K562 (cell line): ENCODE measurements around the gene PPP4R1. TPM values are rescaled to one million over a fixed set of nuclear protein-coding genes. Genes with fewer than 3 reads are reported as not detected.
A peak's percentile ranks its signal among the peaks of the same experiment; 100 is the strongest.

ENCODE experiments used
- HNRNPUL1 ChIP-seq: fragments of 200-400 bp; formaldehyde crosslinking; IDR thresholded peaks from 2 replicates; pipeline ENCODE4 v1.6.1; 2017; ENCODE audit warnings: low read length
- MAFK ChIP-seq: IDR thresholded peaks from 2 replicates; pipeline ENCODE4 v1.6.1; 2011; ENCODE audit warnings: low read length, improper control_type of control experiment
- MNT ChIP-seq, 2 experiments: fragments of 450-650 bp; conservative IDR thresholded peaks; 2 replicates each; pipeline ENCODE4 v1.6.1; 2017; ENCODE audit warnings: mild to moderate bottlenecking in 2 of 2, moderate library complexity in 2 of 2
- PURB ChIP-seq: sonication (generic); formaldehyde crosslinking; IDR thresholded peaks from 2 replicates; pipeline ENCODE4 v1.9.0; 2021; ENCODE audit warnings: low read depth, mild to moderate bottlenecking, missing genetic modification reagents
- RBFOX2 ChIP-seq: fragments of 200-400 bp; formaldehyde crosslinking; IDR thresholded peaks from 2 replicates; pipeline ENCODE4 v1.6.1; 2017; ENCODE audit warnings: low read depth, mild to moderate bottlenecking, low read length, moderate library complexity
- SMARCB1 ChIP-seq: IDR thresholded peaks from 2 replicates; pipeline ENCODE4 v1.6.1; 2011; ENCODE audit warnings: improper control_type of control experiment, low read depth; ENCODE audit not compliant: insufficient read length
- SOX6 ChIP-seq: fragments of 450-650 bp; IDR thresholded peaks from 2 replicates; pipeline ENCODE4 v1.6.1; 2014; ENCODE audit warnings: mild to moderate bottlenecking
- THRAP3 ChIP-seq: fragments of 450-650 bp; IDR thresholded peaks from 2 replicates; pipeline ENCODE4 v1.6.1; 2016; ENCODE audit warnings: mild to moderate bottlenecking, inconsistent platforms, borderline replicate concordance
- ZNF444 ChIP-seq: fragments of 250-450 bp; sonication (Bioruptor Pico); IDR thresholded peaks from 2 replicates; pipeline ENCODE4 v1.4.0; 2020; ENCODE audit warnings: mild to moderate bottlenecking, moderate library complexity
- polyA plus RNA-seq, 8 experiments: library from polyadenylated mRNA; depleted of rRNA in 4 of 8; stranded (reverse) in 5 of 8; unstranded in 3 of 8; fragments of >200 nt; fragmentation: Nextera tagmentation in 2 of 8; fragmentation: Illumina TruSeq in 1 of 8; extraction: Ambion mirVana in 2 of 8; extraction: Trizol in 1 of 8; gene quantifications; 2 replicates each; pipeline versions ENCODE4 v1.2.1 to v1.2.3, GENCODE V29; 2011 to 2014; ENCODE audit warnings: inconsistent platforms in 1 of 8, missing spikeins in 1 of 8
- total RNA-seq, 7 experiments: library from RNA; depleted of rRNA in 6 of 7; stranded (reverse); fragments of >200 nt in 6 of 7; fragmentation: Illumina TruSeq in 2 of 7; extraction: Trizol in 2 of 7; gene quantifications; 2 replicates each; pipeline versions ENCODE4 v1.2.1 to v1.2.3, GENCODE V29; 2011 to 2021; ENCODE audit warnings: low replicate concordance in 1 of 7
- TF ChIP-seq, protein P1 (sequence below): IDR thresholded peaks from 2 replicates; pipeline ENCODE4 v1.6.1; 2012; ENCODE audit warnings: low read depth, low read length, improper control_type of control experiment, borderline replicate concordance

Gene PPP4R1
- total and polyA plus RNA-seq, 9 of the 15 experiments (the other 6 are each of a cell fraction or from before 2014, with no cell fraction given), result 23.5 to 136 (median 84.5) TPM

- TF ChIP-seq, protein P1, sequence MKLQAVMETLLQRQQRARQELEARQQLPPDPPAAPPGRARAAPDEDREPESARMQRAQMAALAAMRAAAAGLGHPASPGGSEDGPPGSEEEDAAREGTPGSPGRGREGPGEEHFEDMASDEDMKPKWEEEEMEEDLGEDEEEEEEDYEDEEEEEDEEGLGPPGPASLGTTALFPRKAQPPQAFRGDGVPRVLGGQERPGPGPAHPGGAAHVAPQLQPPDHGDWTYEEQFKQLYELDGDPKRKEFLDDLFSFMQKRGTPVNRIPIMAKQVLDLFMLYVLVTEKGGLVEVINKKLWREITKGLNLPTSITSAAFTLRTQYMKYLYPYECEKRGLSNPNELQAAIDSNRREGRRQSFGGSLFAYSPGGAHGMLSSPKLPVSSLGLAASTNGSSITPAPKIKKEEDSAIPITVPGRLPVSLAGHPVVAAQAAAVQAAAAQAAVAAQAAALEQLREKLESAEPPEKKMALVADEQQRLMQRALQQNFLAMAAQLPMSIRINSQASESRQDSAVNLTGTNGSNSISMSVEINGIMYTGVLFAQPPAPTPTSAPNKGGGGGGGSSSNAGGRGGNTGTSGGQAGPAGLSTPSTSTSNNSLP, result no peak
- TF ChIP-seq MNT (conservative IDR thresholded peaks at IDR 0.05), result no peak
- no peak for TF ChIP-seq SMARCB1
- no peak for TF ChIP-seq HNRNPUL1
- TF ChIP-seq MAFK, result peak; percentile 38; the same call in 1 of the 2 replicates
- TF ChIP-seq ZNF444 (CRISPR knock-in tag), result no peak
- no peak for TF ChIP-seq SOX6
- TF ChIP-seq PURB (CRISPR knock-in tag), result no peak
- no peak for TF ChIP-seq THRAP3
- TF ChIP-seq RBFOX2, result no peak
These were observed 105.8 kb downstream of the PPP4R1 start (continued) for GRCh38 chr18:9508446-9509025.
